Measurements from ENCODE around the gene PKHD1.

The PKHD1 gene

DNA sequence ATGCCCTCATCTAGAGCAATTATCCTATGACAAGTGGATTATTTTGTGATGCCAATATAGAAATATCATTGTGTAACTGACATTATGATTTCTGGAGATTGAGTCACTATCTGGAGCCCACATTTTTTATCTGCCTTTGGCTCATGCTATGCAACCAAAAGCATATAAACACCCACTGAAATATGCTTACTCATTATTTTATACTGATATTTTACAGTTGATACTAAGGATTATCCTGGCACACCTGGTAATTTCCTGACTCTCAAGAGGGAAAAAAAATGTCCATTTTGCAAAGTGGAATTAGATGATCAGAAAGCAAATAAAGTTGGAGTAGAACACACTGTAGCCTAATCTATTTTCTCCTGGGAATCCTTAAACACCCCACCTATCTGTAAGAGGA, 154.5 kb downstream of the PKHD1 start:
- Histone ChIP-seq H3K4me2 (ENCODE audit: low read length) (no peak overlapping the region), H3K9ac (ENCODE audit: low read length) (no peak overlapping the region), H3K9me3 (ENCODE audit: low read length) (no peaks in the 10 kb centered on the region), H4K20me1 (ENCODE audit: insufficient read depth, low read length) (no peaks in the 10 kb centered on the region), H3K36me3 (ENCODE audit: insufficient read depth, low read length) (no peaks in the 10 kb centered on the region), H3K4me3 (ENCODE audit: low read depth, low read length, poor library complexity, severe bottlenecking) (no peak overlapping the region), H3F3A (ENCODE audit: insufficient read depth, low read length) (no peaks in the 10 kb centered on the region), H3K4me1 (ENCODE audit: insufficient read depth, low read length, severe bottlenecking) (no peaks in the 10 kb centered on the region), H3K79me2 (ENCODE audit: insufficient read depth, low read length) (no peaks in the 10 kb centered on the region), H2AFZ (ENCODE audit: low read length) (no peak overlapping the region), H3K27me3 (ENCODE audit: insufficient read depth, low read length) (no peaks in the 10 kb centered on the region), H3K27ac (ENCODE audit: low read depth, low read length, poor library complexity, severe bottlenecking) (no peak overlapping the region), H3K9me2 (ENCODE audit: low read depth, low read length) (no peaks in the 10 kb centered on the region)
- no peak for TF ChIP-seq EZH2 (IDR thresholded peaks at IDR 0.05; ENCODE audit: borderline replicate concordance, low read length)
- TF ChIP-seq, protein P1, sequence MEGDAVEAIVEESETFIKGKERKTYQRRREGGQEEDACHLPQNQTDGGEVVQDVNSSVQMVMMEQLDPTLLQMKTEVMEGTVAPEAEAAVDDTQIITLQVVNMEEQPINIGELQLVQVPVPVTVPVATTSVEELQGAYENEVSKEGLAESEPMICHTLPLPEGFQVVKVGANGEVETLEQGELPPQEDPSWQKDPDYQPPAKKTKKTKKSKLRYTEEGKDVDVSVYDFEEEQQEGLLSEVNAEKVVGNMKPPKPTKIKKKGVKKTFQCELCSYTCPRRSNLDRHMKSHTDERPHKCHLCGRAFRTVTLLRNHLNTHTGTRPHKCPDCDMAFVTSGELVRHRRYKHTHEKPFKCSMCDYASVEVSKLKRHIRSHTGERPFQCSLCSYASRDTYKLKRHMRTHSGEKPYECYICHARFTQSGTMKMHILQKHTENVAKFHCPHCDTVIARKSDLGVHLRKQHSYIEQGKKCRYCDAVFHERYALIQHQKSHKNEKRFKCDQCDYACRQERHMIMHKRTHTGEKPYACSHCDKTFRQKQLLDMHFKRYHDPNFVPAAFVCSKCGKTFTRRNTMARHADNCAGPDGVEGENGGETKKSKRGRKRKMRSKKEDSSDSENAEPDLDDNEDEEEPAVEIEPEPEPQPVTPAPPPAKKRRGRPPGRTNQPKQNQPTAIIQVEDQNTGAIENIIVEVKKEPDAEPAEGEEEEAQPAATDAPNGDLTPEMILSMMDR (IDR thresholded peaks at IDR 0.05; ENCODE audit: low read length) = no peak

- Histone ChIP-seq H3K4me2 (ENCODE audit: low read length) (no peak overlapping the region), H3K4me1 (ENCODE audit: insufficient read depth, low read length, severe bottlenecking) (no peaks in the 10 kb centered on the region), H3F3A (ENCODE audit: insufficient read depth, low read length) (no peaks in the 10 kb centered on the region), H3K9me3 (ENCODE audit: low read length) (no peaks in the 10 kb centered on the region), H2AFZ (ENCODE audit: low read length) (no peak overlapping the region), H3K36me3 (ENCODE audit: insufficient read depth, low read length) (no peaks in the 10 kb centered on the region), H3K27me3 (ENCODE audit: insufficient read depth, low read length) (no peaks in the 10 kb centered on the region), H3K9me2 (ENCODE audit: low read depth, low read length) (no peaks in the 10 kb centered on the region), H3K4me3 (ENCODE audit: low read depth, low read length, poor library complexity, severe bottlenecking) (no peak overlapping the region), H3K27ac (ENCODE audit: low read depth, low read length, poor library complexity, severe bottlenecking) (no peak overlapping the region), H4K20me1 (ENCODE audit: insufficient read depth, low read length) (no peaks in the 10 kb centered on the region), H3K79me2 (ENCODE audit: insufficient read depth, low read length) (no peaks in the 10 kb centered on the region), H3K9ac (ENCODE audit: low read length) (no peak overlapping the region)
- TF ChIP-seq EZH2 (IDR thresholded peaks at IDR 0.05; ENCODE audit: borderline replicate concordance, low read length) = no peak
- TF ChIP-seq, protein P1 (IDR thresholded peaks at IDR 0.05; ENCODE audit: low read length) = no peak
Measured at GRCh38 chr6:51930602-51931001, 156.8 kb downstream of the PKHD1 start.

DNA sequence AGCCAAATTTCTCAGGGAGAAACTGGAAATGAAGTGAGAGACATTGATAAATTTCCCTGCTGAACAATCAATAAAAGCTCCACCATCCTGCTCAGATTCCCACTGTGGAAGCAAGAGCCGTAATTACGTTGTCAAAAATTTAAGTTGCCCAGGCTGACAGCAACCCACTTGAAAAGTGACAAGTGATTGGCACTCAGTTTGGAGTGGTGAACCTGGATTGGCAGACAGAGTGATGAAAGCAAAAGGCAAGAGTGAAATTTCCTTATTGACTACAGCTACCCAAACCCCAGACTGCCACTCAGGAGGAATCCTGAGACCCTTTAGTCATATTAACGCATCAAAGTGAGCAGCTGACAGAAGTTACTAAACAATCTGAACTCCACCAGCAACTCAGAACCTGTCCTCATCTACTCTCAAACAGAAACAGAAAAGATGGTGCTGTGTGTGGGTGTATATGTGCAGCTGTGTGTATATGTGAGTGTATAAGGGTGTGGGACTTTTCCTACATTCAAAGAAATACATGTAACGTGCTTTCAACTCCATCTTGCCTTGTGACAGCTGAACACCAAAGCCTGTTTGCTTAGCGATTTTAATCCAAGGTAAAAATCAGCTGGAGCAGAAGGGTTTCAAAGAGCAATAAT, 157.4 kb downstream of the PKHD1 start:
- H3F3A ChIP-seq (ENCODE audit: insufficient read depth, low read length) = no peaks in the 10 kb centered on the region
- H3K4me2 ChIP-seq (ENCODE audit: low read length) = no peak overlapping the region
- no peak overlapping the region for H2AFZ ChIP-seq (ENCODE audit: low read length)
- no peak overlapping the region for H3K27ac ChIP-seq (ENCODE audit: low read depth, low read length, poor library complexity, severe bottlenecking)
- no peaks in the 10 kb centered on the region for H3K9me2 ChIP-seq (ENCODE audit: low read depth, low read length)
- H3K79me2 ChIP-seq (ENCODE audit: insufficient read depth, low read length) = no peaks in the 10 kb centered on the region
- no peaks in the 10 kb centered on the region for H4K20me1 ChIP-seq (ENCODE audit: insufficient read depth, low read length)
- TF ChIP-seq, protein P1 (IDR thresholded peaks at IDR 0.05; ENCODE audit: low read length) = no peak
- TF ChIP-seq EZH2 (IDR thresholded peaks at IDR 0.05; ENCODE audit: borderline replicate concordance, low read length) = no peak
- no peak overlapping the region for H3K9ac ChIP-seq (ENCODE audit: low read length)
- H3K9me3 ChIP-seq (ENCODE audit: low read length) = no peaks in the 10 kb centered on the region
- H3K27me3 ChIP-seq (ENCODE audit: insufficient read depth, low read length) = no peaks in the 10 kb centered on the region
- no peaks in the 10 kb centered on the region for H3K4me1 ChIP-seq (ENCODE audit: insufficient read depth, low read length, severe bottlenecking)
- no peak overlapping the region for H3K4me3 ChIP-seq (ENCODE audit: low read depth, low read length, poor library complexity, severe bottlenecking)
- no peaks in the 10 kb centered on the region for H3K36me3 ChIP-seq (ENCODE audit: insufficient read depth, low read length)

Data from OCI-LY1 (cell line).